ENCODE data around the gene NSUN6.
"Not testable (repeated sequence)": the region's sequence is repeated elsewhere in the genome, so short reads cannot be mapped to it uniquely, and the experiment has no call there.

NSUN6 gene

DNA sequence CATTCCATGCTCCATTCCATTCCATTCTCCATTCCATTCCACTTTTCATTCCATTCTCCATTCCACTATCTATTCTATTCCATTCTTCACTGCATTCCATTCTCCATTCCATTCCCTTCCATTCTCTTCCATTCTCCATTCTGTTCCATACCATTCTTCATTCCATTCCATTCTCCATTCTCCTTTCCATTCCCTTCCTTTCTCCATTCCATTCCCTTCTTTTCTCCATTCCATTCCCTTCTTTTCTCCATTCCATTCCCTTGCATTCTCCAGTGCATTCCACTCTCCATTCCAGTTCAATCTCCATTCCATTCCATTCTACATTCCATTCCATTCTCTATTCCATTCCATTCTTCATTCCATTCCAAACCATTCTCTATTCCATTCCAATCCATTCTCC lies 80.3 kb downstream of the NSUN6 start:
- Mint-ChIP-seq H3K36me3 (ENCODE audit: low read depth) (peaks cover 5% of the 10 kb centered on the region), H3K27me3 (ENCODE audit: low read depth) (no peaks in the 10 kb centered on the region), H3K4me1 (ENCODE audit: low read depth) (no peaks in the 10 kb centered on the region), H3K9me3 (peaks cover 8% of the 10 kb centered on the region), H3K4me3 (no peak overlapping the region), H3K27ac (no peak overlapping the region)

DNA sequence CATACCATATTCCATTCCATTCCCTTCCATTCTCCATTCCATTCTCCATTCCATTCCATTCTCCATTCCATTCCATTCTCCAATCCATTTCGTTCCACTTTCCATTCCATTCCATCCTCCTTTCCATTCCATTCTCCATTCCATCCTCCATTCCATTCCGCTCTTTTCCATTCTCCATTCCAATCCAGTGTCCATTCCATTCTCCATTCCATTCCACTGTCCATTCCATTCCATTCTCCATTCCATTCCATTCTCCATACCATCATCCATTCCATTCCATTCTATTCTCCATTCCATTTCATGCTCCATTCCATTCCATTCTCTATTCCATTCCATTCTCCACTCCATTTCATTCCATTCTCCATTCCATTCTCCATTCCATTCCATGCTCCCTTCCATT lies 81.0 kb downstream of the NSUN6 start:
- H3K27ac Mint-ChIP-seq; H3K36me3 Mint-ChIP-seq (ENCODE audit: low read depth); H3K27me3 Mint-ChIP-seq (ENCODE audit: low read depth); H3K9me3 Mint-ChIP-seq; H3K4me3 Mint-ChIP-seq; H3K4me1 Mint-ChIP-seq (ENCODE audit: low read depth): not testable (repeated sequence)

DNA sequence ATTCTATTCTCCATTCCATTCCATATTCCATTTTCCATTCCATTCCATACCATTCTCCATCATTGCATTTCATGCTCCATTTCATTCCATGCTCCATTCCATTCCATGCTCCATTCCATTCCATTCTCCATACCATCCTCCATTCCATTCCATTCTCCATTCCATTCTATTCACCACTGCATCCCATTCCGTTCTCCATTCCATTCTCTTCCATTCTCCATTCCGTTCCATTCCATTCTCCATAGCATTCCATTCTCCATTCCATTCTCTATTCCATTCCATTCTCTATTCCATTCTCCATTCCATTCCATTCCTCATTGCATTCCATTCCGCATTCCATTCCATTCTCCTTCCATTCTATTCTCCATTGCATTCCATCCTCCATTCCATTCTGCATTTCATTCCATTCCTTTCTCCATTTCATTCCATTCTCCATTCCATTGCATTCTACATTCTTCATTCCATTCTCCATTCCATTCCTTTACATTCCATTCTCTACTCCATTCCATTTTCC lies 84.0 kb downstream of the NSUN6 start:
- no peaks in the 10 kb centered on the region for H3K4me1 Mint-ChIP-seq (ENCODE audit: low read depth)
- no peak overlapping the region for H3K27ac Mint-ChIP-seq
- no peak overlapping the region for H3K4me3 Mint-ChIP-seq
- no peaks in the 10 kb centered on the region for H3K9me3 Mint-ChIP-seq
- no peaks in the 10 kb centered on the region for H3K36me3 Mint-ChIP-seq (ENCODE audit: low read depth)
- no peaks in the 10 kb centered on the region for H3K27me3 Mint-ChIP-seq (ENCODE audit: low read depth)

DNA sequence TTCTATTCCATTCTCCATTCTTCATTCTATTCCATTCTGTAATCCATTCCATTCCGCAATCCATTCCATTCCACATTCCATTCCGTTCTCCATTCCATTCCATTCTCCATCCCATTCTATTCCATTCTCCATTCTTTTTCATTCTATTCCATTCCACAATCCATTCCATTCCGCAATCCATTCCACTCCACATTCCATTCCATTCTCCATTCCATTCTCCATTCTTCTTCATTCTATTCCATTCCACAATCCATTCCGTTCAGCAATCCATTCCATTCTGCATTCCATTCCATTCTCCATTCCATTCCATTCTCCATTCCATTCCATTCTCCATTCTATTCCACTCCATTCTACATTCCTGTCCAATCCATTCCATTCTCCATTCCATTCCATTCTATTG lies 85.2 kb downstream of the NSUN6 start:
- Mint-ChIP-seq H3K36me3 (ENCODE audit: low read depth) (no peaks in the 10 kb centered on the region), H3K9me3 (no peaks in the 10 kb centered on the region), H3K4me1 (ENCODE audit: low read depth) (no peaks in the 10 kb centered on the region), H3K27ac (no peak overlapping the region), H3K27me3 (ENCODE audit: low read depth) (no peaks in the 10 kb centered on the region), H3K4me3 (no peak overlapping the region)

DNA sequence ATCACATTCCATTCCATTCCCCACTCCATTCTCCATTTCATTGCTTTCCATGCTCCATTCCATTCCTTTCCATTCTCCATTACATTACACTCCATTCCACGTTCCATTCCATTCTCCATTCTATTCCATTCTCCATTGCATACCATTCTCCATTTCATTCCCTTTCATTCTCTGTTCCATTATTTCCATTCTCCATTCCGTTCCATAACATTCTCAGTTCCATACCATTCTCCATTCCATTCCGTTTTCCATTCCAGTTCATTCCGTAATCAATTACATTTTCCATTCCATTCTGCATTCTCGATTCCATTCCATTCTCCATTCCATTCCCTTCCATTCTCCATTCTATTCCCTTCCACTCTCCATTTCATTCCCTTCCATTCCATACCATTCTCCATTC lies 86.4 kb downstream of the NSUN6 start:
- Mint-ChIP-seq H3K4me1 (ENCODE audit: low read depth) (no peaks in the 10 kb centered on the region), H3K4me3 (no peak overlapping the region), H3K27me3 (ENCODE audit: low read depth) (no peaks in the 10 kb centered on the region), H3K36me3 (ENCODE audit: low read depth) (no peaks in the 10 kb centered on the region), H3K27ac (no peak overlapping the region), H3K9me3 (no peaks in the 10 kb centered on the region)

DNA sequence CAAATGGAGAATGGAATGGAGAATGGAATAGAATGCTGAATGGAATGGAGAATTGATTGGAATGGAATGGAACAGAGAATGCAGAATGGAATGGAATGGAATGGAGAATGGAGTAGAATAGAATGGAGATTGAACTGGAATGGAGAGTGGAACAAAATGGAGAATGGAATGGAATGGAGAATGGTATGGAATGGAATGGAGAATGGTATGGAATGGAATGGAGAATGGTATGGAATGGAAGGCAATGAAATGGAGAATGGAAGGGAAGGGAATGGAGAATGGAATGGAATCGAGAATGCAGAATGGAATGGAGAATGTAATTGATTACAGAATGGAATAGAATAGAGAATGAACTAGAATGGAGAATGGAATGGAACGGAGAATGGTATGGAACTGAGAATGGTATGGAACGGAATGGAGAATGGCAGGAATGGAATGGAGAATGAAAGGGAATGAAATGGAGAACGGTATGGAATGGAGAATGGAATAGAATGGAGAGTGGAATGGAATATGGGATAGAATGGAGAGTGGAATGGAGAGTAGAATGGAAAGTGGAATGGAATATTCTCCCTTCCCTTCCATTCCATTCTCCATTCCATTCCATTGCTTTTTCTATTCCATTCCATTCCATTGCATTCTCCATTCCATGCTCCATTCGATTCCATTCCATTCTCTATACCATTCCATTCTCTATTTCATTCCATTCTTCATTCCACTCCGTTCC lies 88.2 kb downstream of the NSUN6 start:
- no peaks in the 10 kb centered on the region for H3K27me3 Mint-ChIP-seq (ENCODE audit: low read depth)
- no peaks in the 10 kb centered on the region for H3K9me3 Mint-ChIP-seq
- no peak overlapping the region for H3K4me3 Mint-ChIP-seq

DNA sequence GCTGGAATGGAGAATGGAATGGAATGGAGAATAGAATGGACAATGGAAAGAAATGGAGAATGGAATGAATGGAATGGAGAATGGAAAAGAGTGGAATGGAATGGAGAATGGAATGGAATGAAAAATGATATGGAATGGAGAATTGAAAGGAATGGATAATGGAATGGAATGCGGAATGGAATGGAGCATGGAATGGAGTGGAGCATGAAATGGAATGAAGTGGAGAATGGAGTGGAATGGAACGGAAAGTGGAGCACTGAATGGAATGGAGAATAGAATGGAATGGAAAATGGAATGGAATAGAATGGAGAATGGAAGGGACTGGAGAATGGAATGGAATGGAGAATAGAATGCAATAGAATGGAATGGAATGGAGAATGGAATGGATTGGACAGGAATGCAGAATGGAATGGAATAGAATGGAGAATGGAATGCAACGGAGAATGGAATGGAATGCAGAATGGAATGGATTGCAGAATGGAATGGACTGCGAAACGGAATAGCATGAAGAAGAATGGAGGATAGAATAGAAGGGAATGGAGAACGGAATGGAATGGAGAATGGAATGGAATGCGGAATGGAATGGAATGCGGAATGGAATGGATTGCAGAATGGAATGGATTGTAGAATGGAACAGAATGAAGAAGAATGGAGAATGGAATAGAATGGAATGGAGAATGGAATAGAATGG lies 89.4 kb downstream of the NSUN6 start:
- H3K36me3 Mint-ChIP-seq (ENCODE audit: low read depth), result no peaks in the 10 kb centered on the region
- H3K9me3 Mint-ChIP-seq, result no peaks in the 10 kb centered on the region
- no peaks in the 10 kb centered on the region for H3K4me1 Mint-ChIP-seq (ENCODE audit: low read depth)
- no peak overlapping the region for H3K27ac Mint-ChIP-seq
- H3K27me3 Mint-ChIP-seq (ENCODE audit: low read depth), result no peaks in the 10 kb centered on the region
- H3K4me3 Mint-ChIP-seq, result no peak overlapping the region

More for the DNA sequence above, 88.2 kb downstream of the NSUN6 start:
- Mint-ChIP-seq H3K27ac (no peak overlapping the region), H3K4me1 (ENCODE audit: low read depth) (no peaks in the 10 kb centered on the region), H3K36me3 (ENCODE audit: low read depth) (no peaks in the 10 kb centered on the region)

DNA sequence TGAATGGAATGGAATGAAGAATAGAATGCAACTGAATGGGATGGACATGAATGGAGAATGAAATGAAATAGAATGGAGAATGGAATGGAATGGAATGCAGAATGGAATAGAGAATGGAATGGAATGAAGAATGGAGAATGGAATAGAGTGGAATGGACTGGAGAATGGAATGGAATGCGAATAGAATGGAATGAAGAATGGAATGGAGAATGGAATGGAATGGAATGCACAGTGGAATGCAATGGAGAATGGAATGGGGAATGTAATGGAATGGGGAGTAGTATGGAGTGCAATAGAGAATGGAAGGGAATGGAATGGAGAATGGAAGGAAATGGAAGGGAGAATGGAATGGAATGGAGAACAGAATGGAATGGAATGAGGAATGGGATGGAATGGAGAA lies 93.4 kb downstream of the NSUN6 start:
- Mint-ChIP-seq H3K27me3 (ENCODE audit: low read depth) (no peaks in the 10 kb centered on the region), H3K4me1 (ENCODE audit: low read depth) (no peaks in the 10 kb centered on the region), H3K36me3 (ENCODE audit: low read depth) (no peaks in the 10 kb centered on the region), H3K9me3 (no peaks in the 10 kb centered on the region), H3K27ac (no peak overlapping the region), H3K4me3 (no peak overlapping the region)

DNA sequence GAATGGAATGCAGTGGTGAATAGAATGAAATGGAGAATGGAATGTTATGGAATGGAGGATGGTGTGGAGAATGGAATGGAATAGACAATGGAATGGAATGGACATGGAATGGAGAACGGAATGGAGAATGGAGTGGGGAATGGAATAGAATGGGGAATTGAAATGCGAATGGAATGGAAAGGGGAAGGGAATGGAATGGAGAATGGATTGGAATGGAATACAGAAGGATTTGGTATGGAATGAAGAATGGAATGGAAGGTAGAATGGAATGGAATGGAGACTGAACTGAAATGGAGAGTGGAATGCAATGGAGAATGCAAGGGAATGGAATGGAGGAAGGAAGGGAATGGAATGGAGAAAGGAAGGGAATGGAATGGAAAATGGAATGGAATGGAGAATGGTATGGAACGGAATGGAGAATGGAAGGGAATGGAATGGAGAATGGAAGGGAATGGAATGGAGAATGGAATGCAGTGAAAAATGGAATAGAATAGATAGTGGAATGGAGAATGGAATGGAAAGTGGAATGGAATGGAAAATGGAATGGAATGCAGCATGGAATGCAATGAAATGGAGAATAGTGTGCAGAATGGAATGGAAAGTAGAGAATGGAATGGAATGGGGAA lies 94.8 kb downstream of the NSUN6 start:
- Mint-ChIP-seq H3K36me3 (ENCODE audit: low read depth) (peaks cover 1% of the 10 kb centered on the region), H3K4me3 (no peak overlapping the region), H3K4me1 (ENCODE audit: low read depth) (no peaks in the 10 kb centered on the region), H3K9me3 (no peaks in the 10 kb centered on the region), H3K27ac (no peak overlapping the region), H3K27me3 (ENCODE audit: low read depth) (no peaks in the 10 kb centered on the region)

DNA sequence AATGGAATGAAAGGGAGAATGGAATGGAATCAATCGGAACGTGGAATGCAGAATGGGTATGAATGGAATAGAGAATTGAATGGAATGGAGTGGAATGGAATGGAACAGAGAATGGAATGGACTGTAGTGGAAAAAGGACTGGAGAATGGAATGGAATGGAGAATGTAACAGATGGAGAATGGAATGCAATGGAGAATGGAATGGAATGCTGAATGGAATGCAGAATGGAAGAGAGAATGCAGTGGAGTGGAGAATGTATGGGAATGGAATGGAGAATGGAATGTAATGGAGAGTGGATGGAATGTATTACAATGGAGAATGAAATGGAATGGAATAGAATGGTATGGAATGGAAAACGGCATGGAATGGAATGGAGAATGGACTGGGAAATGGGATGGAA lies 96.9 kb downstream of the NSUN6 start:
- peaks cover 8% of the 10 kb centered on the region for H3K36me3 Mint-ChIP-seq (ENCODE audit: low read depth)
- H3K27ac Mint-ChIP-seq, result no peak overlapping the region
- no peaks in the 10 kb centered on the region for H3K27me3 Mint-ChIP-seq (ENCODE audit: low read depth)
- no peaks in the 10 kb centered on the region for H3K4me1 Mint-ChIP-seq (ENCODE audit: low read depth)
- H3K4me3 Mint-ChIP-seq, result no peak overlapping the region
- H3K9me3 Mint-ChIP-seq, result no peaks in the 10 kb centered on the region

DNA sequence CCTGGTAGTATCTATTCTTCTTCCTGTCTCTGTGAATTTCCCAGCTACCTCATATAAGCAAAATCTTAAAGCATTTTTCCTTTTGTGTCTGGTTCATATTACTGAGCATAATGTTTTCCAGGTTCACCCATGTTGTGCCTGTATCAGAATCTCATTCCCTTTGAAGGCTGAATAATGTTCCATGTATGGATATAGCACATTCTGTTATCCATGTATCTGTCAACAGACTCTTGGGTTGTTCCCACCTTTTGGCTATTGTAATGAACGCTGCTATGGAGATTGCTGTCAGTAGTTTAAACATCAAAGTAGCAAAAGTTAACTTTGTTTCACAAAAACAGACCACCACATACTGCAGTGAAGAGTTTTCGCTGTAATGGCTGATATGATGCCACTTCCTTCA lies 99.9 kb downstream of the NSUN6 start:
- Mint-ChIP-seq H3K27me3 (ENCODE audit: low read depth) (no peaks in the 10 kb centered on the region), H3K4me3 (no peak overlapping the region), H3K4me1 (ENCODE audit: low read depth) (no peaks in the 10 kb centered on the region), H3K9me3 (no peaks in the 10 kb centered on the region), H3K27ac (no peak overlapping the region), H3K36me3 (ENCODE audit: low read depth) (peaks cover 12% of the 10 kb centered on the region)

DNA sequence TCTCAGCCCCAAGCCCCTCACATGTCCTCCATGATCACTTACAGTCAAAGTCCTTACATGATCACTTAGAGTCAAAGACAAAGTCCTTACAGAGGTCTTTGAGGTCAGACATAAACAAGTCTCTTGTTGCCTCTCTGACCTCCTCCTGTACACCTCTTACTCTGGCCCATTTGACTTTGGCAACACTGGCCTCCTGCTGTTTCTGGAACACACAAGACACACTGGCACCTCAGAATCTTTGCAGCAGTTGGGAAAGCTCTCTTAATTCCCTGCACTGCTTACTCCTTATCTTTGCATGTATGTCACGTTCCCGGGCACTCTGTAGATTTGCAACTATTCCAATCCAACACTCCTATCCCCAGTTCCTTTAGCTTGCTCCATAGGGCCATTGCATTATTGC lies 102.3 kb downstream of the NSUN6 start:
- H3K27ac Mint-ChIP-seq, result no peak overlapping the region
- H3K4me1 Mint-ChIP-seq (ENCODE audit: low read depth), result peaks cover 3% of the 10 kb centered on the region
- H3K27me3 Mint-ChIP-seq (ENCODE audit: low read depth), result no peaks in the 10 kb centered on the region
- H3K4me3 Mint-ChIP-seq, result no peak overlapping the region
- H3K9me3 Mint-ChIP-seq, result no peaks in the 10 kb centered on the region
- H3K36me3 Mint-ChIP-seq (ENCODE audit: low read depth), result peaks cover 14% of the 10 kb centered on the region

DNA sequence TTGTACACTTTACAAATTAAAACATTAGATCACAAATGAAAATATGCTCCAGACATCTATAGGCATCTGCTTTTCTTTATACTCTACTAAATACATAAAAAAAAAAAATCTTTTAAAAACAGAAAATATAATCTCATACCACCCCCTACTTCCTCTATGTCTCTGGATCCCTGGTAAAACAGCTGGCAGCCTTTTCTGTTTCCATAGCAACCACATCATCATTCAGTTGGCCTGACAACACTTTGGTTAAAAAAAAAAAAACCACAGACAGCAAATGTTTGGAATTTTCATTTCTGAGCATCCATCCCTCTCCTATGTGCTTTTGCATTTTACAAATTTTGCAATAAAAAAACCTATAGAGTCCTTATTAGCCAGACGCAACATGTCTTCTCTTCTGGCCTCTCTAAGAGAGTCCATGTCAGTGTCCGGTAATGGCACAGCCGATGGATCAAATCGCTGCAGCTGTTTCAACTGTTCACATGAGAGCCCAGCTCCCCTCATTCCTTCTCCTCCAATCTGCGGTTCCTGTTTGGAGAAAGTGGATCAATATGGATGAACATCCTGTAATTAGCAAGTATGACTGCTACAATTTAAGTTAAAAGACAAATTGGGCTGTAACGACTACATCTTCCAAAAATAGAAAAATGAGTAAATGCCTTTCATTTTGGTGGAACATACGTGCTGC lies 105.6 kb downstream of the NSUN6 start:
- H3K27me3 Mint-ChIP-seq (ENCODE audit: low read depth), result no peaks in the 10 kb centered on the region

DNA sequence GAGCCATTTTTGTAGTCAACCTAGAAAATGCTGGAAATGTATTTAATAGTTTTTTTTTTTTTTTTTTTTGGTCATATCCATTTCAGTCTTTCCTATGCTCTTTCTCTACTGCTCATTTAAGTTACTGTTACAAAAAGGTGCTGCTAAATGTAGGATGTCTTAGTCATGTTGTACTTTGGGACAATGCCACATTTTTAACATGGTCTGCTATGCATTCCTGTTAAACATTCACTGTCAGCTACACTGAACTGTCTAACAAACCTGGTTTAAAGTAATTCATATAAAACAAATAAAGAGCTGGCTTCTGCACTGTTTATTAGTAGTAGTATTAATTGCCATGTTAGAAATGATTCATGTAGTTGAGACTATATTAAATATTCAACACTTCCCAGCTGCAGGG lies 108.6 kb downstream of the NSUN6 start:
- Mint-ChIP-seq H3K4me3 (no peak overlapping the region), H3K27me3 (ENCODE audit: low read depth) (no peaks in the 10 kb centered on the region)

More for the DNA sequence above, 105.6 kb downstream of the NSUN6 start:
- H3K4me3 Mint-ChIP-seq, result no peak overlapping the region
- no peaks in the 10 kb centered on the region for H3K9me3 Mint-ChIP-seq
- peaks cover 15% of the 10 kb centered on the region for H3K36me3 Mint-ChIP-seq (ENCODE audit: low read depth)
- no peak overlapping the region for H3K27ac Mint-ChIP-seq
- H3K4me1 Mint-ChIP-seq (ENCODE audit: low read depth), result peaks cover 3% of the 10 kb centered on the region

More for the DNA sequence above, 108.6 kb downstream of the NSUN6 start:
- Mint-ChIP-seq H3K27ac (no peak overlapping the region), H3K9me3 (no peaks in the 10 kb centered on the region), H3K36me3 (ENCODE audit: low read depth) (peaks cover 19% of the 10 kb centered on the region), H3K4me1 (ENCODE audit: low read depth) (peaks cover 3% of the 10 kb centered on the region)

Data from T-helper 1 cell treated with Interleukin-12 subunit alpha and Interleukin-12 subunit beta and Interleukin-4 antibody, amounts not matched to agents 30 μg/mL and 1 μg/mL, for 36 hours (primary cell).